Spinal cord (tissue), 10 donors: ENCODE measurements around the gene CBFA2T3. TPM values are rescaled to one million over a fixed set of nuclear protein-coding genes. Genes with fewer than 3 reads are reported as not detected.

Experiments
- DNase-seq, 6 donors: peaks; one replicate each; pipeline versions ENCODE4 v3.0.0 to v3.0.0-alpha.2; 2013 to 2015; ENCODE audit warnings: low spot score in 6 of 6, low read depth in 4 of 6
- H3K27ac ChIP-seq: one replicate; pipeline ENCODE4 v1.5.1; 2013; ENCODE audit warnings: low read depth, low read length, control low read depth
- H3K27me3 ChIP-seq: one replicate; pipeline ENCODE4 v1.6.1; 2013; ENCODE audit warnings: low read length; ENCODE audit not compliant: control insufficient read depth, insufficient read depth
- H3K36me3 ChIP-seq: one replicate; pipeline ENCODE4 v1.6.1; 2013; ENCODE audit warnings: low read length; ENCODE audit not compliant: control insufficient read depth, insufficient read depth
- H3K4me1 ChIP-seq: one replicate; pipeline ENCODE4 v1.6.1; 2013; ENCODE audit warnings: low read length; ENCODE audit not compliant: control insufficient read depth, insufficient read depth
- H3K4me3 ChIP-seq: one replicate; pipeline ENCODE4 v1.5.1; 2013; ENCODE audit warnings: low read depth, low read length, control low read depth
- H3K9me3 ChIP-seq: one replicate; pipeline ENCODE4 v1.6.1; 2013; ENCODE audit warnings: low read length; ENCODE audit not compliant: control insufficient read depth, insufficient read depth
- WGBS: methylation state at CpG from one replicate; pipeline ENCODE4 v1.1.5; 2013; ENCODE audit warnings: missing lambda C conversion rate; ENCODE audit not compliant: insufficient coverage; 5-methylcytosine and 5-hydroxymethylcytosine counted together
- polyA plus RNA-seq, 2 donors: library from polyadenylated mRNA; unstranded; fragments of 120-200 nt; gene quantifications; one replicate each; pipeline ENCODE4 v1.2.1, GENCODE V29; 2013; ENCODE audit not compliant: insufficient read length in 2 of 2
- total RNA-seq, 2 donors: library from RNA; depleted of rRNA in 1 of 2; stranded (reverse); fragments of 120-200 nt in 1 of 2; fragments of >200 nt in 1 of 2; gene quantifications; one replicate each; pipeline versions ENCODE4 v1.2.3 to v1.2.4, GENCODE V29; 2013 to 2014
- donor health status: healthy.

CBFA2T3 gene
- total and polyA plus RNA-seq, 4 donors: 1.2 to 19.5 (median 11.0) TPM

DNA sequence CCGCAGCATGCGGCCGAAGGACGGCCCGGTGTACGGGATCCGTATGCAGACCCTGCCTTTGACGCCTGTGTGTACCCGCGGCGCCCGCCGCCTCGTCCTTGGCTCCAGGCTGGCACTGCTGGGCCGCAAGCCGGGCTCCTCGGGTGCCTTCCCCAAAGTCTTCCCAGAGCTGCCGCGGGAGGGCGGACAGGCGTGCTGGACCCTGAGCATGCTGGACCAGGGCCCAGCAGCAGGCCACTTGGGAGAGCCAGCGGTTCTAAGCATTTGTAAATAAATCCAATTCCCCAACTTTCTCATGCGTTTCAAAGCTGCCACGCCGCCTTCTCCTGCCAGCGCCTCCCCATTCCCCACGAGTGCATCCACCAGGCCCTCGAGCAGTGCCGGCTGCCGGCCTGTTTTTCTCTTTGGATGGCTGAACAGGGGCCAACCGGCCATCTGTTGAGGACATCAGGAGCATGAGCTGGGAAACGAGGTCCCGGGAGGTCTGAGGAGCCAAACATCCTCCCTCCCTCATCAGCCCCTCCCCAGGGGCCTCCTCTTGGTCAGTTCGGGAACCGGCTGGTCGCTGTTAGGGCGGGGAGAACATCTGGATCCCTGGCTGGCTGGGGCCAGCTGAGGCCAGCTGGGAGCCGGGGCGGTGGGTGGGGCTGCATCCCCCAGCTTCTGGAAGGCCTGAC, 90.0 kb downstream of the CBFA2T3 start:
- no peaks in the 10 kb centered on the region for H3K27me3 ChIP-seq
- no peaks in the 10 kb centered on the region for H3K9me3 ChIP-seq
- H3K4me3 ChIP-seq: no peak overlapping the region
- WGBS: 72% methylated on average over 37 of the region's 39 CpGs
- H3K27ac ChIP-seq: no peak overlapping the region
- DNase-seq: peak in 2 of 6 donors; percentile 15 to 54
- H3K36me3 ChIP-seq: peaks cover 95% of the 10 kb centered on the region
- peaks cover 20% of the 10 kb centered on the region for H3K4me1 ChIP-seq

DNA sequence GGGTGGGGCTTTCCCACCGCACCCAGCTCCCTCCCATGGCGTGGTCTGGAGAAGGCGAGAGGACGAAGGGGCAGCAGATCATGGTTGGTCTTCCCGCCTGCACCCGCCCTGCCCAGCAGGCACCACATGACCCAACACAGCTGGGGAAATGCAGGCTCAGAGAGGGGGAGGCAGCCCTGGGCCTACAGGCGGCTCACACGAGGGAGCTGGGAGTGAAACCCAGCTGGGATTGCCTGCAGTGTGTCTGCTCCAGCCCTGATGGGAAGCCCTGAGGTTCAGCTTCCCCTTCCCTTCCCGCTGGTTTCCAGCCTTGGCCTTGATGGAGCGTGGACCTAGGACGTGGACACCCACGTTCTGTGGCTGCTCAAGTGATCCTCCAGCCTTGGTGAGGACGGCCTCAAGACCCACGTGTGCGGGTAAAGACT, 90.6 kb downstream of the CBFA2T3 start:
- no peaks in the 10 kb centered on the region for H3K9me3 ChIP-seq
- H3K36me3 ChIP-seq: peaks cover 95% of the 10 kb centered on the region
- no peak for DNase-seq
- 91% methylated on average over 15 of the region's 15 CpGs for WGBS
- no peaks in the 10 kb centered on the region for H3K27me3 ChIP-seq
- H3K4me3 ChIP-seq: no peak overlapping the region
- no peak overlapping the region for H3K27ac ChIP-seq
- peaks cover 24% of the 10 kb centered on the region for H3K4me1 ChIP-seq

DNA sequence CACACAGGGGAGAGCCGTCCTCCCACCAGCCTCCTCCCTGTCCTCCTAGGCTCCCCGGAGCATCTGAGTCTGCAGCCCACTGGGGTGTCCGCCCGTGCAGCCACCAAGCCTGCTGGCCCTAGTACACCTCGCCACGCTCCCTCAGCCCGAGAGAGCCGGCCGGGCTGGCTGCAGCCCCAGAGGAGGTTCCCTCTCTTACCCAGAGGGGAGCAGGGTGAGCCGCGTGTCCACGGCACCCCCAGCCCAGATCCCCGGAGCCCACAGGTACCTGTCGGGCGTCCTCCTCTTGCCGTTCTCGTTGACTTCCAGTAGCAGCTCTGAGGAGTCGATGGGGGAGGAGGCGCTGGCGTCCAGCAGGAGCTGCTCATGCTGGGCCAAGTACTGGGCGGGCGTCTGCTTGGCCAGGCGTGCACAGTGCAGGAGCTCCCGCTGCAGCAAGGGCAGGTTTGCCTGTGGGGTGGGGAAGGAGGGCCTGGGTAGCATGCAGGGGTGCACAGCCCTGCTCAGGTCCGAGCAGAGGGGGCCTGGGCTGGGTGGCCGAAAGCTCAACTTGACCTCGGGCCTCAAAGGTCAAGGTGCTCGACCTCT, 91.2 kb downstream of the CBFA2T3 start:
- Histone ChIP-seq H3K27ac (no peak overlapping the region), H3K4me3 (no peak overlapping the region), H3K36me3 (peaks cover 95% of the 10 kb centered on the region), H3K4me1 (peaks cover 26% of the 10 kb centered on the region), H3K9me3 (no peaks in the 10 kb centered on the region), H3K27me3 (no peaks in the 10 kb centered on the region)
- WGBS: 87% methylated on average over 28 of the region's 28 CpGs
- DNase-seq: no peak

DNA sequence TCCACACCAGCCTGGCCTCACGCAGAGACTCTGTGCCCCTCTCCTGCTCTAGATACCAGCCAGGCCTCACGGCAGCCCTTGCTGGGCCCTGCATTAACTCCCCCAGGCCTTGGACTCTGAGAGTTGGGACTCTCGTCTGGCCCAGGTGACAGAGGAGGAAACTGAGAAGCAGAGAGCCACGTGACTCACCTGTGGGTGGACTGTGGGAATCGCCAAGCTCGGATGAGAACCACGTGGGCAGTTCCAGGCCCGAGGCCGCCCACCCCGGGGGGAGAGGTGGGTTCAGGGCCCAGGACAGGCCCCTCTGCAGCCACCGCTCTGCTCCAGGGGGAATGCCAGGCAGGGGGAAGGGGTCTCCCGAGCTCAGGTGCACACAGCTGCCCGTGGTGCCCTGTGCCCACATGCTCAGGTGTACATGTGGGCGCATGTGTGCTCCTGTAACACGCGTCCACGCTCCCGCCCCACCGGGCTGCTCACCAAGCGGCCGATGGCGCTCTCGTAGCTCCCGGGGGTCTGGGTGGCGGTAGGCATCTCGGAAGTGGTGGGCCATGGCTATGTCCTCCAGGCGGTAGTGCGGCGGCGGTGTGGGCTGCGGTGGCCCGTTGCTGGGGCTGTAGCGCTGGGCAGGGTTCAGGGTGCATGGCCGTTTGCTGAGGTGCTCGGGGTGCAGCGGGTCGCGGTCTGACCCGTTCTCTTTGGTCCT, 92.3 kb downstream of the CBFA2T3 start:
- H3K27me3 ChIP-seq: no peaks in the 10 kb centered on the region
- H3K9me3 ChIP-seq: no peaks in the 10 kb centered on the region
- peaks cover 95% of the 10 kb centered on the region for H3K36me3 ChIP-seq
- no peak overlapping the region for H3K4me3 ChIP-seq
- WGBS: 94% methylated on average over 37 of the region's 39 CpGs
- no peak for DNase-seq
- H3K4me1 ChIP-seq: peaks cover 36% of the 10 kb centered on the region
- no peak overlapping the region for H3K27ac ChIP-seq

DNA sequence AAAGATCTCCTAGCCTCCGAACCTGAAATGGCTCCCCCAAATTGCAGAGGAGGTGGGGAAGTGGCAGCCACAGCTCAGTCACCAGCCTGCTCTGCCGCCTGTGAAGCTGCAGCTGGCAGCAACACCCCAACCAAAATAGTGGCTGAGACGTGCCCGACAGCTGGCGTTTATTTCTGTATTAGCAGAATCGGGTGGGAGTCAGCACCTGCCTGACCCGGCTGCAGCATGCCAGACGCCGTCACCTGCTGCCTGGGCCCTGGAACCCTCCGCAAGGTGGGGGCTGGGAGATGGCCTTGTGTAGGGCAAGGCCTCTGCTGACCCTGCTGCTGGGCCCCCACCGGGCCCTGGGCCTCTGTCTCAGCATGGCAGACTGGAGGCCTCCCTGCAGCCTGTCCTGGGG, 93.1 kb downstream of the CBFA2T3 start:
- DNase-seq: no peak
- H3K27ac ChIP-seq: no peak overlapping the region
- H3K9me3 ChIP-seq: no peaks in the 10 kb centered on the region
- 79% methylated on average over 11 of the region's 11 CpGs for WGBS
- H3K4me3 ChIP-seq: no peak overlapping the region
- peaks cover 97% of the 10 kb centered on the region for H3K36me3 ChIP-seq
- H3K4me1 ChIP-seq: peaks cover 36% of the 10 kb centered on the region
- H3K27me3 ChIP-seq: no peaks in the 10 kb centered on the region

DNA sequence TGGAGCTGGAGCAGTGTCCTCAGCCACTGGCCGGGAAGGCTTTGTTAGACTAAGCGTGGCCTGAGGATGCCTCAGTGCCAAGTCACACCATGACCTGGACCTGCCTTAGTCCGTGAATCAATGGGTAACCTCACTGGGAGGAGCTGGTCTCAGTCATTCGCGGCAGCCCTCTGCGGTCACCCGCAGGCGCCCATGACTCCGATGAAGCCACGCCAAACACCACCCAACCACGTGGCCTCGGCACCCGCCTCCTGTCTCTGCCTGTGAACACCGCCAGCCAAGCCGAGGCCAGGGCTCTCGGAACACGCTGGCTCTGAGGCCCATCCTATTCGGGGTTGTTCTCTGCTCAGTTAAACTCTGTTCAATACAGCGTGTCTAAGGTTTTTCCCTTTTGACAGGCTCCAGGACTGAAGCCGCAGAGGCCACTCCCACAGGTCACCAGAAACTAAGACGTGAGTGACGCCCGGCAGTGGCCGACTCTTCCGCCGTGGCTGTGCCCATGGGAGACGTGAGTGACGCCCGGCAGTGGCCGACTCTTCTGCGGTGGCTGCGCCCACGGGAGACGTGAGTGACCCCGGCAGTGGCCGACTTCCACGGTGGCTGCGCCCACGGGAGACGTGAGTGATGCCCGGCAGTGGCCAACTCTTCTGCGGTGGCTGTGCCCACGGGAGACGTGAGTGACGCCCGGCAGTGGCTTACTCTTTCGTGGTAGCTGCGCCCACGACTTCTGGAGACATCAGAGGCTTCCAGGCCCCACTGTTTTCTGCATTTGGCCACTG, 93.7 kb downstream of the CBFA2T3 start:
- no peaks in the 10 kb centered on the region for H3K27me3 ChIP-seq
- 95% methylated on average over 49 of the region's 49 CpGs for WGBS

DNA sequence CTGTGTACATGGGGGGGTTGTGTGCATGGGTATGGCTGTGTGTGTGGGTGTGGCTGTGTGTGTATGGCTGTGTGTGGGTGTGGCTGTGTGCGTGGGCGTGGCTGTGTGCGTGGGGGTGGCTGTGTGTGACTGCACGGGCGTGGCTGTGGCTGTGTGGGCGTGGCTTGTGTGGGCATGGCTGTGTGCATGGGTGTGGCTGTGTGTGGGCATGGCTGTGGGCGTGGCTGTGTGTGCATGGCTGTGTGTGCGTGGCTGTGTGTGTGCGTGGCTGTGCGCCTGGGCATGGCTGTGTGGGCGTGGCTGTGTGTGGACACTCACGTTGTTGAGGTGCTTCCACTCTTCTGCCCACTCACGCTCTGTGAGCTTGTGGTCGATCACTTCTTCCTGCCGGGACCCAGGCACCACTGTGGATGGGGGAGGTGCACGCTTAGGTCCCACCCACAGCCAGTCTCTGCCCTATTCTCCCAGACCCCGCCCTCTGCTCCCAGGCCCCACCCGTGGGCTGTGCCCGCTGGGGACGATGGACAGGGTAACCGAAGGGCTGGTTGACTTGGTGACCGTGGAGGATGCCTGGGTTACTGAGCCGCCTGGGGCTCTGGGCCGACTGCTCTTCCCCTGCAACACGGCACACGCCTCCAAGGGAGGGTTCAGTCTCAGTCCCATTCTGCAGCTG, 94.5 kb downstream of the CBFA2T3 start:
- Histone ChIP-seq H3K4me3 (no peak overlapping the region), H3K27me3 (no peaks in the 10 kb centered on the region), H3K36me3 (peaks cover 100% of the 10 kb centered on the region), H3K9me3 (no peaks in the 10 kb centered on the region), H3K4me1 (peaks cover 29% of the 10 kb centered on the region), H3K27ac (no peak overlapping the region)
- WGBS: 88% methylated on average over 22 of the region's 26 CpGs
- no peak for DNase-seq

More for the DNA sequence above, 93.7 kb downstream of the CBFA2T3 start:
- Histone ChIP-seq H3K9me3 (no peaks in the 10 kb centered on the region), H3K4me3 (no peak overlapping the region), H3K4me1 (peaks cover 32% of the 10 kb centered on the region), H3K27ac (no peak overlapping the region), H3K36me3 (peaks cover 99% of the 10 kb centered on the region)
- no peak for DNase-seq

DNA sequence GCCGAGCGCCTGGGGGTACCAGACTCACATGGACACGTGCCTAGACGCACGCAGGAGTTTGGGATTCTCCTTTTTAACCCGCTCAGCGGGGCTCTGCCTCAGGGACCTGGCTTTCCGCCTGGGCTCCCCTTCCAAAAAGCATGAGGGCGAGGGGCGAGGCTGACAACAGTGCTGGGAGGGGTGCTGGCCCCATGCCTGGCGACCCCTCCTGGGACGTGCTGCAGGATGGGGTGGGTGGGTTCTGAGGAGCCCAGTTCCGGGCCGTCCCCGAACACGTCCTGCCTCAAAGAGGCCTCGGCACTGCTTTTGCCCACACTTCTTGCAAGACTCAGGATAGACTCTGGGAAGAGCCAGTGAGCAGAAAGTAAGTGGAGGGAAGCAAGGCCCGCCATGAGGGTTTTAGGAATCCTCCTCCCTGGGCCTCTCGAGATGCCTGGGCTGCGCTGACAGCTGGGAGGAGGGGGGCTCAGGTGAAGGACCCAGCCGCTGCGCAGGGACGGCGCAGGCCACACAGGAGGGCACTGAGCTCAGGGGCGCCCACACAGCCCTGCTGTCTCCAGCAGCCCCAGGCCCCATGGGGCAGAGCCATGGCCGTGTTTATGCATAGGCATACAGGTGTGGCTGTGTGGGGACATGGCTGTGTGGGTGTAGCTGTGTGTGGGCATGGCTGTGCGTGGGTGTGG, 95.2 kb downstream of the CBFA2T3 start:
- H3K27ac ChIP-seq: no peak overlapping the region
- no peaks in the 10 kb centered on the region for H3K9me3 ChIP-seq
- H3K4me1 ChIP-seq: peaks cover 24% of the 10 kb centered on the region
- 67% methylated on average over 24 of the region's 27 CpGs for WGBS
- DNase-seq: no peak
- no peaks in the 10 kb centered on the region for H3K27me3 ChIP-seq
- no peak overlapping the region for H3K4me3 ChIP-seq
- peaks cover 100% of the 10 kb centered on the region for H3K36me3 ChIP-seq
